H9 (cell line): ENCODE measurements around the gene KIF16B. TPM values are rescaled to one million over a fixed set of nuclear protein-coding genes. Genes with fewer than 3 reads are reported as not detected.

ENCODE experiments used
- DNase-seq: peaks from one replicate; pipeline ENCODE4 v3.0.0-alpha.2; 2017
- H2AFZ ChIP-seq: one replicate; pipeline ENCODE4 v1.6.1; 2013; ENCODE audit warnings: mild to moderate bottlenecking, low read length, control low read depth, moderate library complexity
- H2AK5ac ChIP-seq: 2 replicates; pipeline ENCODE4 v1.6.1; 2013; ENCODE audit warnings: low read length, control low read depth, mixed read lengths; ENCODE audit not compliant: insufficient read length
- H2BK120ac ChIP-seq: one replicate; pipeline ENCODE4 v1.6.1; 2013; ENCODE audit warnings: low read depth, mild to moderate bottlenecking, low read length, control low read depth, inconsistent platforms; ENCODE audit not compliant: poor library complexity, severe bottlenecking
- H2BK12ac ChIP-seq: 2 replicates; pipeline ENCODE4 v1.6.1; 2013; ENCODE audit warnings: low read length, control low read depth, mixed read lengths, low read depth; ENCODE audit not compliant: insufficient read length
- H2BK15ac ChIP-seq: 2 replicates; pipeline ENCODE4 v1.6.1; 2013; ENCODE audit warnings: low read depth, low read length, control low read depth
- H2BK20ac ChIP-seq: one replicate; pipeline ENCODE4 v1.6.1; 2013; ENCODE audit warnings: low read depth, mild to moderate bottlenecking, low read length, control low read depth, inconsistent platforms; ENCODE audit not compliant: poor library complexity, severe bottlenecking
- H2BK5ac ChIP-seq: 2 replicates; pipeline ENCODE4 v1.6.1; 2013; ENCODE audit warnings: low read length, control low read depth, mixed read lengths; ENCODE audit not compliant: insufficient read length
- H3K14ac ChIP-seq: 2 replicates; pipeline ENCODE4 v1.6.1; 2013; ENCODE audit warnings: low read length, control low read depth; ENCODE audit not compliant: insufficient read depth
- H3K18ac ChIP-seq: 2 replicates; pipeline ENCODE4 v1.6.1; 2013; ENCODE audit warnings: low read depth, mild to moderate bottlenecking, mixed read lengths, low read length, control low read depth; ENCODE audit not compliant: insufficient read length
- H3K23ac ChIP-seq: 2 replicates; pipeline ENCODE4 v1.6.1; 2013; ENCODE audit warnings: low read length, control low read depth, mixed read lengths, low read depth; ENCODE audit not compliant: insufficient read length
- H3K23me2 ChIP-seq: 2 replicates; pipeline ENCODE4 v1.6.1; 2013; ENCODE audit warnings: low read depth, mild to moderate bottlenecking, mixed read lengths, low read length, control low read depth; ENCODE audit not compliant: insufficient read length, poor library complexity, severe bottlenecking
- H3K27ac ChIP-seq: 2 replicates; pipeline ENCODE4 v1.5.1; 2013; ENCODE audit warnings: low read length, control low read depth, mixed read lengths, low read depth; ENCODE audit not compliant: insufficient read length
- H3K27me3 ChIP-seq: 2 replicates; pipeline ENCODE4 v1.6.1; 2013; ENCODE audit warnings: low read length, control low read depth, inconsistent platforms; ENCODE audit not compliant: insufficient read depth
- H3K4ac ChIP-seq: 2 replicates; pipeline ENCODE4 v1.6.1; 2013; ENCODE audit warnings: low read depth, mild to moderate bottlenecking, control low read depth, inconsistent platforms, low read length, moderate library complexity
- H3K4me1 ChIP-seq: 2 replicates; pipeline ENCODE4 v1.6.1; 2013; ENCODE audit warnings: low read length, control low read depth, inconsistent platforms; ENCODE audit not compliant: insufficient read depth
- H3K4me2 ChIP-seq: 2 replicates; pipeline ENCODE4 v1.6.1; 2013; ENCODE audit warnings: low read length, control low read depth, mixed read lengths; ENCODE audit not compliant: insufficient read length, insufficient read depth
- H3K56ac ChIP-seq: 2 replicates; pipeline ENCODE4 v1.6.1; 2013; ENCODE audit warnings: low read depth, mild to moderate bottlenecking, mixed read lengths, low read length, control low read depth; ENCODE audit not compliant: insufficient read length
- H3K79me1 ChIP-seq: 2 replicates; pipeline ENCODE4 v1.6.1; 2013; ENCODE audit warnings: low read depth, mild to moderate bottlenecking, moderate library complexity, low read length, control low read depth, inconsistent platforms; ENCODE audit not compliant: insufficient read depth, poor library complexity, severe bottlenecking
- H3K79me2 ChIP-seq: 2 replicates; pipeline ENCODE4 v1.6.1; 2013; ENCODE audit warnings: low read length, control low read depth, inconsistent platforms; ENCODE audit not compliant: insufficient read depth
- H3K9ac ChIP-seq: 2 replicates; pipeline ENCODE4 v1.6.1; 2013; ENCODE audit warnings: low read length, control low read depth, mixed read lengths; ENCODE audit not compliant: insufficient read length; ENCODE audit errors: extremely low read depth
- H3K9me3 ChIP-seq: one replicate; pipeline ENCODE4 v1.6.1; 2013; ENCODE audit warnings: low read depth, low read length, inconsistent platforms; ENCODE audit not compliant: control insufficient read depth
- H3T11ph ChIP-seq: one replicate; pipeline ENCODE4 v1.6.1; 2013; ENCODE audit warnings: mild to moderate bottlenecking, low read length, control low read depth, inconsistent platforms
- H4K20me1 ChIP-seq: one replicate; pipeline ENCODE4 v1.6.1; 2013; ENCODE audit not compliant: control insufficient read depth, insufficient read length, insufficient read depth
- H4K5ac ChIP-seq: 2 replicates; pipeline ENCODE4 v1.6.1; 2013; ENCODE audit warnings: low read depth, mild to moderate bottlenecking, mixed read lengths, low read length, control low read depth; ENCODE audit not compliant: insufficient read length
- H4K8ac ChIP-seq: replicated peaks from 2 replicates; pipeline ENCODE4 v1.6.1; 2013; ENCODE audit warnings: low read length, control low read depth, mixed read lengths, low read depth; ENCODE audit not compliant: insufficient read length
- H4K91ac ChIP-seq: 2 replicates; pipeline ENCODE4 v1.6.1; 2013; ENCODE audit warnings: low read depth, mild to moderate bottlenecking, moderate library complexity, mixed read lengths, low read length, control low read depth; ENCODE audit not compliant: insufficient read length
- H3K27ac Mint-ChIP-seq, 3 experiments: 2 replicates in 2 of 3; 3 replicates in 1 of 3; pipeline ENCODE4 v1.8.0; 2020 to 2021; ENCODE audit warnings: mixed read lengths in 3 of 3, mild to moderate bottlenecking in 1 of 3, moderate library complexity in 1 of 3
- H3K27me3 Mint-ChIP-seq: 2 replicates; pipeline ENCODE4 v1.8.0; 2021; ENCODE audit warnings: low read depth, mild to moderate bottlenecking, moderate library complexity, mixed read lengths
- H3K36me3 Mint-ChIP-seq, 3 experiments: 2 replicates in 2 of 3; 3 replicates in 1 of 3; pipeline ENCODE4 v1.8.0; 2020 to 2021; ENCODE audit warnings: low read depth in 3 of 3, mixed read lengths in 3 of 3; ENCODE audit not compliant: insufficient read depth in 1 of 3
- H3K4me1 Mint-ChIP-seq, 2 experiments: 2 replicates each; pipeline ENCODE4 v1.8.0; 2020; ENCODE audit warnings: mixed read lengths in 2 of 2
- H3K4me3 Mint-ChIP-seq, 2 experiments: 2 replicates in 1 of 2; 3 replicates in 1 of 2; pipeline ENCODE4 v1.8.0; 2020 to 2021; ENCODE audit warnings: mild to moderate bottlenecking in 2 of 2, mixed read lengths in 2 of 2, moderate library complexity in 1 of 2
- H3K9me3 Mint-ChIP-seq, 2 experiments: 2 replicates in 1 of 2; 3 replicates in 1 of 2; pipeline ENCODE4 v1.8.0; 2020; ENCODE audit warnings: mild to moderate bottlenecking in 2 of 2, mixed read lengths in 2 of 2, moderate library complexity in 1 of 2
- WGBS: extraction: QIAGEN DNeasy Blood & Tissue Kit; methylation state at CpG from one replicate; pipeline ENCODE4 v1.1.7; 2013; ENCODE audit warnings: missing lambda C conversion rate, low lambda C conversion rate, mixed read lengths; ENCODE audit not compliant: insufficient read length; ENCODE audit errors: extremely low coverage; 5-methylcytosine and 5-hydroxymethylcytosine counted together
- total RNA-seq: library from RNA; stranded (reverse); gene quantifications from 2 replicates; pipeline ENCODE4 v1.2.1, GENCODE V29; 2021
- TF ChIP-seq, protein P1 (sequence below): fragments of 200-600 bp; sonication (generic); conservative IDR thresholded peaks from 3 replicates; pipeline ENCODE4 v1.8.0; 2021; ENCODE audit warnings: antibody characterized with exemption, mild to moderate bottlenecking

Gene KIF16B
- total RNA-seq, 1 experiment from 2014 or later = 7.4 TPM

DNA sequence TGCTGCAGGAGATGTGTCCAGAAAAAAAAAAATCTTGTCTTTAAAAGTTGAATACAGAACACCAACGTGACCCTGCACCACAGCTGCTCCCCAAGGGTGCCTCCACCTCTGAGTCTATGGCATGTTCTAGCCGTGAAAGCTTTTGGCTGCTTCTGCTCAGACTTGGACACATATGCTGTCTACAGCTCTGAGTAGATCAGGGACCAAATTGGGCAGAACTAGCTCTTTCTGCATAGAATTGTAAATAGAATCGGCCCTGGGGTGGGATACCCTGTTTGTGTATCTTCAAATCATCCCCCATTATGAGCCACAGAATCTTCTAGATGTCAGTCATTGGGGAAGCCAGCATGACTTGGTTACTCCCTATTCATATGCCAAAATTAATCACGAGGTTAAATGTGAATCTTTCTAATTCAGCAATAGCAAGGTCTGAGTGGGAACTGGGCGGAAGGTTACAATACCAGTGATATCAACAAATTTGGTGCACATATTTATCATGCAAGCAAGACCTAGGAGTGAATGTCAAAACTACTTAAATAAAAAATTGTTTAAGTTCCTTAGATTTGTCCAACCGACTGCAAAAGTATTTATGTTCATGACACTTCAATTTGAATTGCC lies 302.8 kb downstream of the KIF16B start:
- Histone ChIP-seq H3K4me1 (no peaks in the 10 kb centered on the region), H2AFZ (no peak overlapping the region), H3T11ph (no peak overlapping the region), H3K23ac (no peak overlapping the region), H3K9me3 (no peaks in the 10 kb centered on the region), H3K4ac (no peak overlapping the region), H3K79me2 (no peaks in the 10 kb centered on the region), H3K79me1 (no peaks in the 10 kb centered on the region), H3K18ac (no peak overlapping the region), H3K14ac (no peak overlapping the region; the same call in 1 of the 2 replicates), H2AK5ac (no peak overlapping the region), H2BK12ac (no peak overlapping the region), H3K4me2 (no peak overlapping the region), H4K20me1 (no peaks in the 10 kb centered on the region), H4K8ac (no peak overlapping the region), H3K27ac (no peak overlapping the region), H4K91ac (no peak overlapping the region), H2BK5ac (no peak overlapping the region), H2BK20ac (no peak overlapping the region), H3K9ac (no peak overlapping the region), H3K23me2 (no peaks in the 10 kb centered on the region), H4K5ac (no peak overlapping the region), H3K56ac (no peak overlapping the region), H3K27me3 (no peaks in the 10 kb centered on the region), H2BK120ac (no peak overlapping the region), H2BK15ac (no peak overlapping the region)
- WGBS = no CpG with 5 or more reads among the region's 6 CpGs
- DNase-seq = no peak
- peaks cover 7 to 24% (median 15%) of the 10 kb centered on the region in 3 experiments for H3K36me3 Mint-ChIP-seq
- peaks cover 7 to 11% of the 10 kb centered on the region in 2 experiments for H3K9me3 Mint-ChIP-seq
- H3K4me3 Mint-ChIP-seq = no peak overlapping the region
- TF ChIP-seq, protein P1, sequence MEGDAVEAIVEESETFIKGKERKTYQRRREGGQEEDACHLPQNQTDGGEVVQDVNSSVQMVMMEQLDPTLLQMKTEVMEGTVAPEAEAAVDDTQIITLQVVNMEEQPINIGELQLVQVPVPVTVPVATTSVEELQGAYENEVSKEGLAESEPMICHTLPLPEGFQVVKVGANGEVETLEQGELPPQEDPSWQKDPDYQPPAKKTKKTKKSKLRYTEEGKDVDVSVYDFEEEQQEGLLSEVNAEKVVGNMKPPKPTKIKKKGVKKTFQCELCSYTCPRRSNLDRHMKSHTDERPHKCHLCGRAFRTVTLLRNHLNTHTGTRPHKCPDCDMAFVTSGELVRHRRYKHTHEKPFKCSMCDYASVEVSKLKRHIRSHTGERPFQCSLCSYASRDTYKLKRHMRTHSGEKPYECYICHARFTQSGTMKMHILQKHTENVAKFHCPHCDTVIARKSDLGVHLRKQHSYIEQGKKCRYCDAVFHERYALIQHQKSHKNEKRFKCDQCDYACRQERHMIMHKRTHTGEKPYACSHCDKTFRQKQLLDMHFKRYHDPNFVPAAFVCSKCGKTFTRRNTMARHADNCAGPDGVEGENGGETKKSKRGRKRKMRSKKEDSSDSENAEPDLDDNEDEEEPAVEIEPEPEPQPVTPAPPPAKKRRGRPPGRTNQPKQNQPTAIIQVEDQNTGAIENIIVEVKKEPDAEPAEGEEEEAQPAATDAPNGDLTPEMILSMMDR = no peak
- peaks cover 11 to 12% of the 10 kb centered on the region in 2 experiments for H3K4me1 Mint-ChIP-seq
- no peaks in the 10 kb centered on the region; the same call in 1 of the 2 replicates for H3K27me3 Mint-ChIP-seq
- H3K27ac Mint-ChIP-seq = 0 out of 7 replicates have a peak overlapping the region, but pooled peaks of 1 of the 3 experiments have one; percentile 49
